ENCODE results near the gene C1orf52. TPM values are rescaled to one million over a fixed set of nuclear protein-coding genes. Genes with fewer than 3 reads are reported as not detected.
A peak's percentile ranks its signal among the peaks of the same experiment; 100 is the strongest.

The C1orf52 gene
- total RNA-seq, 1 donor from 2014 or later = 18.6 TPM

DNA sequence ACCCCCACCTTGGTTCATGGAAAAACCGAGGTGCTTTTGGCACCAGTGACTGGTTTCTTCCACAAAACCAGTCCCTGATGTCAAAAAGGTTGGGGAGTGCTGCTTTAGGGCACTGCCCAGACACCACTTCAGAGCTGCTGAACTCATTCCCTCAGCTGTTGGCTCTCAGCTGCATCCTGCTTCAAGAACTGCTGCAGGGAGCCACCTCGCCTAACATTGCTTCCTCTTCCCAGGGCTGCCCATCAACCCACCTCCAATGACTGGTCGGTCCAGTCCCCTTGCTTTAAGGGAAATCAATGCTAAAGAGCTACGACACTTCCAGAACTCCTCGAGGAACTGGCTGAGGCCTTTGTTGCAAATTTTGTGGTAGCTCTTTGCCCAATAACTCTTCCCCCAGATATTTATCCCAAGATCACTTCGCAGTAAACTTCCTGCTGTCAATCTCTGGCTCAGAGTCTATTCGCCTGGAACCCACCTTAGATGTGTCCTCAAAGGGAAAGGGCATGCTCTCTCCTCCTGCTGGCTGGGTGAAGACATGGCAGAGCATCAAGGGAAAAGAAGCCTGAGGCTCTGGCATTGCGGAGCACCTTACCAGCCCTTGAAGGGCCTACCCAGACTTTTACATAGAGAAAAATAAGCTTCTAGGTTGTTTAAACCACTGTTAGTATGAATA, 29.0 kb downstream of the C1orf52 start:
- no peak for DNase-seq (ENCODE audit: low spot score)

DNA sequence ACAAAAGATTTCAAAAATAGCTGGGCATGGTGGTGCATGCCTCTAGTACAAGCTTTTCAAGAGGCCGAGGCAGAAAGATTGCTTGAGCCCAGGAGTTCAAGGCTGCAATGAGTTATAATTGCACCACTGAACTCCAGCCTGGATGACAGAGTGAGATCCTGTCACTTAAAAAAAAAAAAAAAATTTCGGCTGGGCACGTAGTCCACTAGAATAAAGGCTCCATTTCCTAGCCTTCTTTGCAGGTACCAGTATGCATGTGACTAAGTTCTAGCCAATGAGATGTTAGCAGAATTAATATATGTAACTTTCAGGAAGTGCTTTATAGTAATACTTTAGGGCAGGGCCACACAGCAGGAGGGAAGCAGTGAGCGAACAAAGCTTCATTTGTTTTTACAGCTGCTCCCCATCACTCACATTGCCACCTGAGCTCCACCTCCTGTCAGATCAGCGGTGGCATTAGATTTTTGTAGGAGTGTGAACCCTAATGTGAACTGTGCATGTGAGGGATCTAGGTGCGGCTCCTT, 29.8 kb downstream of the C1orf52 start:
- DNase-seq (ENCODE audit: low spot score) = no peak

DNA sequence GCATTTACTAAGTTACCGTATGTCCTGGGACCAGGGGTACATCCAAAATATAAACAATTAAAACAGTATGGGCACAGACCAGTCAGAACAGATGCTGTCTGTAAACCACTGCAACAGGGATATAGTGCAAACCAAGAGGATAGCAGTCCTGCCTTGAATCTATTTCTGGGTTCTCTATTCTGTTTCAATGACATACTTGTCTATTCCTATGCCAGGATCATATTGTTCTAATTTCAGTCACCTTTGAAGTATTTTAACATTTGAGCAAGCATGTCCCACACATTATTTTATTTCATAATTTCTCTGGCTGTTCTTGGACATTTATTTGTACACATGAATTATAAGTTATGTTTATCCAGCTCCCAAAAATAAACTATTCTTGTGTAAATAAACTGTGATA, 30.5 kb downstream of the C1orf52 start:
- DNase-seq (ENCODE audit: low spot score) = no peak

DNA sequence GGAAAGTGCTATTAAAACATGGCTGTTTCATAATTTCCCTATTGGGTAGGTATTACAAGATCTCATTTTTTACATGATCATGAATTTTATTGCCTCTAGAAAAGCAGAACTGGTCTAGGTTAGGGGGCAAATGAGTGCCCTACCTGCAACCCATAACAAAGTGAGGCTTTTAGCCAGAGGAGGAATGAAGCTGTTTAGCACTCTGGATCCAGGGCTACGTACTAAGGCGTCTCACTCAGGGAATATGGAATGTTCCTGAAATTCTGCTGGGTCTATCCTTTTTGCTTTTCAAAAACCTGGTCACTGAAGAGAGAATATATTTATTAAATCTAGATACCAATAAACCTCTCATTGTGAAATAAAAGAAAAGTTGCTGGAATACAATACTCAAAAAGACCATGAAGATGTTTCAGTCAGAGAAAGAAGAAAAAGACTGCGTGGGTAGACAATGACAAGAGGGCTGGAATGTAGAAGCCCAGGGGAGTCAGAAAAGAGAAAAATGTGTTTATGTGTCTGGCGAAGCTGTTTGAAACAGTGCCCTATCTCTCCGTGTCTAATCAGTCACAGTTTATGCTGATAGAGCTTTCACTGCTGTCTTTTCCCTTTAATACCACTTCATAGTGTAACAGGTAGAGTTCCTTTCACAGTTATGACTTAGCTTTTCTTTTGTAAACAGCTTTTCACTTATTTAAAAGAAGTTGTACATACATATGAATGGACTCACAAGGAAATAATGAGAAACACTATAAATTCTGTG, 33.7 kb downstream of the C1orf52 start:
- DNase-seq (ENCODE audit: low spot score) = no peak

DNA sequence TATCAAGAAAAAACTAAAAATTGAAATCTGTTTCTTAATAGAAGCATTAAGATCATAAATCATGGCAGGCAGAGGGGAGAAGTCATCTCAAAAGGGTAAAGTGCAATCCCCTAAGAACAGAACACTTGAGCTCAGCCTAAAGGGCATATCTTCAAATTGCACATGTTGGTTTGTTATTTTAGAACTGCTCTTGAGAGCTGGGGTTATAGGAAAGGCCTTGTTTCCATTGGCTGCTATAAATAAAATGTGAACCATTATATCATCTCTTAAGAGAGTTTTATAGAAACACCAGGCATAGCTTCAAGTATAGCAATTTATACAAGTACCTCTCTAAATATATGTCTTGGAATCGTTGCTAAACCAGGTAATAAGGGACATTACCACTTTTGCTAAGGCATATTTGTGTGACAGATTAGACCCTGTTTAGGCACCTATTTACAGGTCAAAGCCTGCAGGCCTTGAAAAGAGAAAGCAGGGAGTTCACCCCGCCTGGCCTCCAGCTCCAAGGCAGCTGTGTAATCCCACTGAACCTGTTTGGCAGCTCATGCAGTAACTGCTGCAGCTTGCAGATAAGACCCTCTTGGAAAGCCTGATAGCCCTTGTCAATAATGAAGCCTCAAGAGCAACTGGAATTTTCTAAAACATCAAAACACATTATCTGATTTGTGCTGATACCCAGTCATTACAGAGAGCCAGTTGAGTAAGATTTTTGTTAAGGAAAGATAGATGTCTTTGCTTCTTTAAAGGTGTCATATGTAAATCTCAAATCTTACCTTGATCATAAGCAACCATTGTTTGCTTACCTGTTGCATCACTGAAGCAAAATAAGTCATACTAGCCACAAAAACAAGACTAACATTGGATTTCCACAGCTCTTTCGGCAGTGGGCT, 34.5 kb downstream of the C1orf52 start:
- peak; percentile 60 for DNase-seq (ENCODE audit: low spot score)

DNA sequence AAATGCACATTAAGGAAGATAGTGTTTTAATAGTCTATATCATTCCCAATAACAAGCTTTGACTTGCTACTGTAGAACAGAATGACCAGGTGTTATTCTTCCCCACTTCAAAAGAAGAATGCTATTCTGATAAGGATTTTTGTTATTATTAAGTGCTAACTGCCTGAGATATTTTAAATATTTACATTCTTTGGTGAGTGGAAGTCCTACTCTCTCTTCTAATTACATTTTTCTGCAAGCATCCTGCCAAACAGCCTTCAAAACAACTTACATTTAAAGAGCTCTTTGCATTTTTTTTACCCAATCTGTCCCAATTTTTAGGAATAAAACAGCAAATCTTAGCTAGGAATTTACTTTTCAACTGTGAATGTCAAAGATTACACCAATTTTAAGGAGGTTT, 35.2 kb downstream of the C1orf52 start:
- no peak for DNase-seq (ENCODE audit: low spot score)

DNA sequence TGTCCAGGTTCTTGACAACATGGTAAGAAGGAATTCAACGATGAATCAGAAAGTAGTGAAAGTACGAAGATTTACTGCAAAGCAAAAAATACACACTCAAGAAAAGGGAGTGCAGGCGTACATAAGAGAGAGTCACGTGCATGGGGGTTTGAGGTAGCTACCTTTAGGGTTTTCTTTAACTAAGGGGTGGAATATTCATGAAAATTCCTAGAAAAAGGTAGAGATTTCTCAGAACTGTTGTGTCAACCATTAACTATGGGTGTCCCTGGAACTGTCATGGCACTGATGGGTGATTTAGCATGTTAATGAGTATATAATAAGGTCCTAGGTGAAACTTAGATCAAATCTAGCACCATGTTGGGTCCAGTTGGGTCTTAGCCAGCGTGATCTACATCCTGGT, 36.1 kb downstream of the C1orf52 start:
- DNase-seq (ENCODE audit: low spot score) = no peak

DNA sequence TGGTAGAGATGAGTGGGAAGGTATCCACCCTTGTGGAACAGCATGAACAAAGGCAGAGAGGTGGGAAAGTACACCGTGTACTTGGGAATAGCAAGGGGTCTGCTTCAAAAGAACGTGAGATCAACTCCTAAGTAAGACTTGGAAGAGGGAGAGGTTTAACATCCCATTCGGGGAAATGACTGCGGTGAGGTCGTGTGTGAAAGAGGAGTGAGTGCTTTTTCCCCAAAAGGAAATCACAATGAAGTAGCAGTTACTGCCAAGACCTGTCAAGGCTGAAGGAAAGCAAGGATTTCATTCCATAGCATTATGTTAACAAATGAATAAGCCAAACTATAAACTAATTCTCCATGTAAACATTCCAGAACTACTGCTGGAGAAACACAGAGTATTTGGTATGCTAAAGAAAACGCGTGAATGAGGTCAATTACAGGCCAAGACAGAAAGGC, 38.7 kb downstream of the C1orf52 start:
- no peak for DNase-seq (ENCODE audit: low spot score)

DNA sequence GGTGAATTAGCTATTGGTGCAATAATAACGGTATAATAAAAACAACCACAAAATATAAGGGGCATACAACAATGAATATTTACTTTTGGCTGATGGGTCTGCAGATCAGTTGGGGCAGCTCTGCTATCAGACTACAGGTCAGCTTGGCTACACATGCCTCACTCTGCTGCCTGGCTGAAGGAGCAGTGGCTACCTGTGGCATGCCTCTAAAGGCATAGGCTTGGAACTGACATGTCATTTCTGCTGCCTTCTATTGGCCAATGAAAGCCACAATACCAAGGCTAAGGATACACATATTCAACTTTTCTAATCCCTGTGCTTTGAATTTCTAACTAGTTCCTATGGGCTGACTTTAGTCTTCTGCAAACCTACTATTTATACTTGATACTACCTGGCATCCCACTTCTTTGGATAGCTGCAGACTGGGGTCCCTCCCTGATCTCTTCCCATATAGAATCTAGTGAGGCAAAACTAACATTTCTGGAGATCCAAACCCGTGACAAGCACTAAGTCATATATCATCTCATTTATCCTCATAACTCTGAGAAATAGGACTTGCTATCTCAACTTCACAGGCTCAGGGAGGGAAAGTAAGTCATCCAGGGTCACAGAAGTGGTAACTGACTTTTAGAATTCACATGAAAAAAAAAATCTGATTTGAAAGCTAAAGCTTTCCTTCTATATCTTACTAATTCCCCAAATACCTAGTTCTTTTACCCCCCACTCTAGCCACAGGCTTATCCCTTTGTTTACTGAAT, 39.4 kb downstream of the C1orf52 start:
- no peak for DNase-seq (ENCODE audit: low spot score)

DNA sequence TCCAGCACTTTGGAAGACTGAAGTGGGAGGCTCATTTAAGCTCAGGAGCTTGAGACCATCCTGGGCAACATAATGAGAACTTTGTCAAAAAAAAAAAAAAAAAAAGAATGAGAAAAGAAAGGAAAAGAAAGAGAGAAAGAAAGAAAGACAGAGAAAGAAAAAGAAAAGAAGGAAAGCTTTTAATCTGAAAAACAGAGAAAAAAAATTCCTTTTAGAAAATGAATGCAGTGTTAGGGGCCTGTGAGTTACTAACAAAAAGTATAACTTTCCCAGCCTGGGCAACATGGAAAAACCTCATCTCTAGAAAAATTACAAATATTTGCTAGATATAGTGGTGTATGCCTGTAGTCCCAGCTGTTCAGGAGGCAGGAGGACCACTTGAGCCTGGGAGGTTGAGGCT, 42.8 kb downstream of the C1orf52 start:
- DNase-seq (ENCODE audit: low spot score) = no peak

DNA sequence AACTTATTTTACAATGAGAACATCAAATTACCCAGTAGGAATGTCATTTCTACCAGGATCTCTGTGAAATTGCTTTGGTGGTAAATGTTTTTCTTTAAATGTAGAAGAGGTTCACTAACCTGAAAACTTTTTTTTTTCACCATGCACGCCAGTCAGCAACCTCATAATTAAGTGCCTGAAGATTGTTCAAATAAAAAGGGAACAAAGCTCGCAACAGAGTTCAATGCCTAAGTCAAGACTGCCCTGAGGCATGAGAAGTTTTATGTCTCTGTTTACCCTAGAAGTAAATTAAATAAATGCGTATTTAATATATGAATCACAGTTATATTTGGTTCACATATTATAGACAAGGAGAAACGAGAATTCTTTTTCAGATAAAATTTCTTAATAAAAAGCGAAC, 44.8 kb downstream of the C1orf52 start:
- DNase-seq (ENCODE audit: low spot score) = no peak

DNA sequence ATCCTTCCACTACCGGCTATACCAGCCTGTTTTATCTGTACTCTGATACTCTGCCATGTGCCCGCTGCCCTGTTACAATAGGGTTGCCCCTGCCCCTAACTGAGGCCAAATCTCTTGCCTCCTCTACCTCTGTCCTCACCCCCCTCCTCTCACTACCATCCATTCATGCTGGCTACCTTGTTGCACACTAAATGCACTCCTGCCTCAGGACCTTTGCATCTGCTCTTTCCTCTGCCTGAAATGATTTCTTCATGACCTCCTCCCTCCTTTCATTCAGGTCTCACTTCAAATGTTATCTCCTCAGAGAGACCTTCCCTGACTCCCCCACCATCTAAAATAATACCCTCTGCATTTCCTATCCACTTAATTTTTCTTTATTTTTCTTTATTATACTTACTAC, 51.0 kb downstream of the C1orf52 start:
- no peak for DNase-seq (ENCODE audit: low spot score)

DNA sequence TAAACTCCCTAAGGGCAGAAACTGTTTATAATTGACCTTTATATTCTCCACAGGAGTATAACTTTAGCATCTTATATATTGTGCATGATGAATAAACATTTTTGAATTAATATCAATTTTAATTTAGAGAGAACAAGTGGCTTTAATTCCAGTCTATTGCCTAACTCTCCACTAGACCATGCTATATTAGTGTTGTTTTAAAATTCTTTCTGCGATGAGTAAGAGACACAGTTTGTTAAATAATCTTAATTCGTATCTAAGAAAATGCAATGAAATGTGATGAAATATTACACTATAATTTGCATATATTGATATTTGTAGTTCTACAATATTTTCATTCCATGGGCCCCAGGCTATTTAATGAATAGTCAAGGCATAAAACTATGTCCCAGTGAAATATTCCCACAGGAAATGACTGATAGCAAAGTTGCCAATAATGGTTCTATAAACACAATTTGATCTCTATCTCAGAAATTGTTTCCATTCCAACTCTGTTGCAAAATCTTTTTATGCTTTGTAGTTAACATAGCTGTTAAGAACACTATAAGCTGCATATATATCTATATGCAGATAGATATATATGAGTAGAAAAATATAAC, 55.8 kb downstream of the C1orf52 start:
- DNase-seq (ENCODE audit: low spot score) = no peak

DNA sequence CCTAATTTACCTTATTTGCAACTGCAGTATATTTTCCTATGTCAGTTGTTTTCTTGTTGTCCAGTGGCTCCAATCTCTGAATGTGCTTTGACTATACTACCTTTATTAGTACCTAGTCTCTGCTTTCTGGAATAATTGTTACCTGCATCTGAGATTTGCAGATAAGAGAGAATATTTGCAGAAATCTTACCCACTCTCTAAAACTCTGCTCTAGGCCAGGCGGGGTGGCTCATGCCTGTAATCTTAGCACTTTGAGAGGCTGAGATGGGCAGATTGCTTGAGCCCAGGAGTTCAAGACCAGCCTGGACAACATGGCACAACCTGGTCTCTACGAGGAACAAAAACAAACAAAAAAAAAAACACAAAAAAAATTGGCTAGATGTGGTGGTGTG, 56.6 kb downstream of the C1orf52 start:
- no peak for DNase-seq (ENCODE audit: low spot score)

DNA sequence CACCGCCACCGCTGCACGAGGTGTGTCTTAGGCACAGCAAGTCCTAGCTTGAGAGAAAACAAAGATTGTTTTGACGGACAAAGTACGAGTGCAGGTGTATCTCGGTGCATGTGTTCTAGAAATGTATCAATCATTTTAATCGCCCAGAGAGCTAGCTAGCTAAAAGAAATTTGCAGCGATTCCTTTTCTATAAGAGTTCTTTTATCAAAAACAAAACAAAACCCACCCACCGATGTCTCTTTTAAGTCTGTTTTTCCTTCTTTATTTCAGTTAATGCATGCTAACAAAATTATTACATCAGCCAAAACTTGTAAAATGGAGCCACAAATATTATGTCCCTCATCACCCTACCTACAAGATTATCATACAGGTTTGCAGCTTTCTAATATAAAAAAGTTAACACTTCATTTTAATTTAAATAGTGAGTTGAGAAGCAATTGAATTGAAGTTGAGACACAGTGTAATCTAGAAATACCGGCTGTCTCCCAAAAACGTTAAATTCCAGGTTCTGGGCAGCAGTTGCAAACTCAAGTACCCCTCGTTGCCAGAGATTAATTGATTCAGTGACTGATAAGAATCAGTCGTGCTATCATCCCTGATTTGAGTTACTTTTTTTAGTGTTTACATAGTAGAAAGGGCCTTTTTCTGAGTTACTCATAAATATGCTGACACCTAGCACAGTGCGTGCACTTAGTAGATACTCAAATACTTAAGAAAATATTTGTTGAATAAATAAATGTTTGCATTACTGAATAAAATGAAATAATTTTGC, 57.2 kb downstream of the C1orf52 start:
- DNase-seq (ENCODE audit: low spot score) = no peak

DNA sequence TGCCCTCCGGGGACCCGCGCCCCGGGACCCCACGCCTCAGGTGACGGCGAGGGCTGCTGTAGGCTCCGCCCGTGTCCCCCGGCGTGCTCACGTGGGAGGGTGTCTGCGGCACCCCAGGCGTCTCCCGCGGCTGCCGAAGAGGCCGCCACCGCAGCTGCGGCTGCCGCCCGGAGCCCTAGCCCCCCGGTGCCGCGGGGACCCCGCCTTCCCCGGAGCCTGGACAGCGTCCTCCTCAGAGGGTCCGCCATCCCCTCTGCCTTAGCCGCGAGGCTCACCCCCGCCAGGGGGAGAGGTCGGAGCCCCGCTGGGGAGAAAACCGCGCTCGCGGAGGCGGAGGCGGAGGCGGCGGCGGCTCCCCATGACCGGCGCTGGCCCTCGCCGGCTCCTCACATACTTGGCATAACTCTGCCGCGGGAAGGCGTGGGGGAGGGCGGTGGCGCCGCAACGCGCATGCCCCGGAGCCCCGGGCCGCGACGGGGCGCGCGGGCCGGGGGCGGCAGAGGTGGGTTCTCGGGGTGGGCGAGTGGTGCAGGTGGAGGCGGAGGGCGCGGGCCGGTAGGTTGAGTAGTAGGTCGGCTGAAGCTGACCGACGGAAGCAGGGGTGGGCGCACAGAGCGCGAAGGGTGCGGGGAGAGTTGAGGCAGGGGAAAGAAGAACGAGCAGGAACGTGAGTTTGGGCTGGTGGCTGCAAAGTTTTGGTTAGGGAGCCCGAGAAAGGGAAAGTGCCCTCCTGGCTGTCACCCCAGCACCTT, 57.9 kb downstream of the C1orf52 start:
- peak; percentile 75 for DNase-seq (ENCODE audit: low spot score)

DNA sequence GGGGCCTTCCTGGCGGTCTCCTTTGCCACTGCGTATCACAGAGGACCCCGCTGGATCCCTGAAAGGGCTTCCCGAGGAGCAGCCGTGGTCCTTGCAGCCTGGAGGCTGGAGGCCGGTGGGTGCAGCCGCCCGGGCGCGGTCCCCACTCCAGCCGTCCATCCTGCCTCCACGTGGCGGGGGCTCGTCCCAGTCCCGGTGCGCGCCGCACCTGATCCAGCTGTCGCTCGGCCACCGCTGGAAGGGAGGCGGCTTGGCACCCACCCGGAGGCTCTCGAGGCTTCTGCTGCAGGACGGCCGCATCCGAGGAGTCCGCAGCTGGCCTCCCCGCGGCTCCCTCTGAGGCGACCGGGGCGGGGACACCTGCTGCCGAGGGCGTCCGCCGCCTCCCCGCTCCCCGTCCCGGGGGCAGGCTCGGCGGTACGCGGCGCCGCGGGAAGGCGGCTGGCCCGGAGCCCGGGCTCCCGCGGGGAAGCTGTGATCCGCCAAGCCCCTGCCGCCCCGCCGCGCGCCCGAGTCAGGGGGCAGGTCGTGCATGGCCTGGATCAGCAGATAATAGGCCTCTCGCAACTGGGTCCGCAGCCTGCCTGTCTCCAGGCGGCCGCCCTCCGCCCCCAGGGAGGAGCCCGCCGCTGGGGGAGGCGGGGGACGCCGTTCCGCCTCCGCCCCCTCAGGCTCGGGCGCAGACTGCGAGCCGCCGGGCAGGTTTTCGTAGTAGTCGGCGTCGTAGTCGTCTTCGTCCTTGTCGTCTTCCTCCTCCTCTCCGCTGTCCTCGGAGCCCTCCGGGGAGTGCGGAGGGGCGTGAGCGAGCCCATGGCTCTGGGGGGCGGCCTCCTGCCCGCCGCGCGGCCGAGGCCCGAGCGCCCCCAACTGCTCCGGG, 58.8 kb downstream of the C1orf52 start, which contains the start of gene SYDE2:
SYDE2 (minus strand) TSS at position 554 of the 877 bp plus-strand sequence; CDS start at position 534, 20 bp downstream.
- peak; percentile 75 for DNase-seq (ENCODE audit: low spot score)
